HUES48 (cell line): ENCODE measurements around the gene RPGR.

Experiments
- H3K27ac ChIP-seq: one replicate; pipeline ENCODE4 v1.7.0; 2013; ENCODE audit warnings: low read depth, low read length, inconsistent platforms
- H3K27me3 ChIP-seq: 2 replicates; pipeline ENCODE4 v1.6.1; 2013; ENCODE audit warnings: mild to moderate bottlenecking, low read length; ENCODE audit not compliant: control insufficient read depth, insufficient read depth
- H3K36me3 ChIP-seq: 2 replicates; pipeline ENCODE4 v1.6.1; 2013; ENCODE audit warnings: low read length; ENCODE audit not compliant: control insufficient read depth, insufficient read depth
- H3K4me1 ChIP-seq: 2 replicates; pipeline ENCODE4 v1.6.1; 2013; ENCODE audit warnings: mild to moderate bottlenecking, low read length; ENCODE audit not compliant: control insufficient read depth, insufficient read depth
- H3K4me3 ChIP-seq: 2 replicates; pipeline ENCODE4 v1.5.1; 2013; ENCODE audit warnings: mild to moderate bottlenecking, low read depth, low read length
- H3K9ac ChIP-seq: 2 replicates; pipeline ENCODE4 v1.6.1; 2013; ENCODE audit warnings: mild to moderate bottlenecking, low read depth, low read length, moderate library complexity
- H3K9me3 ChIP-seq: 2 replicates; pipeline ENCODE4 v1.6.1; 2013; ENCODE audit warnings: low read length; ENCODE audit not compliant: control insufficient read depth, insufficient read depth

Gene RPGR

GRCh38 chrX:38262715-38263620 is 64.3 kb downstream of the RPGR start:
- H3K36me3 ChIP-seq: no peaks in the 10 kb centered on the region
- H3K27ac ChIP-seq: no peak overlapping the region
- H3K4me3 ChIP-seq: no peak overlapping the region
- no peak overlapping the region for H3K9ac ChIP-seq
- no peaks in the 10 kb centered on the region for H3K27me3 ChIP-seq
- no peaks in the 10 kb centered on the region for H3K4me1 ChIP-seq
- H3K9me3 ChIP-seq: no peaks in the 10 kb centered on the region

DNA sequence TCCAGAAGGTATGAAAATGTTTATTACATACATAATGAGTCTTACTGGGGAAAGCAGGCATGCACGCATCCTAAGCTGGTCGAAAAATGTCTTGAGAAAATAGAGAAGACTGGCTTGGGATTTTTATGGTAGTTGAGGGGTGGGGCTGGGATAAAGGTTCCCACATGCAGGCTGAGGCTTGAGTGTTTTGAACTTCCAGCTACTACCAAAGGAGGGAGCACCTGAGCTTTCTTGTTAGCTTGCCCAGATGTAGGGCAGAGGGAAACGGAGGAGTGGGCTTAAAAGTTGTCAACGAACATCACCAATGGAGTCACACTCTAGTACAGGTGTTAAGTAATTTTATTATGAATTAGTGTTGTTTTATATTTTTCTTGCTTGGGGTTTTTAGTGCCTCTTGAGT is 67.1 kb downstream of the RPGR start:
- no peak overlapping the region for H3K4me3 ChIP-seq
- no peaks in the 10 kb centered on the region for H3K27me3 ChIP-seq
- no peak overlapping the region for H3K27ac ChIP-seq
- H3K9ac ChIP-seq: no peak overlapping the region
- no peaks in the 10 kb centered on the region for H3K36me3 ChIP-seq
- no peaks in the 10 kb centered on the region for H3K4me1 ChIP-seq
- no peaks in the 10 kb centered on the region for H3K9me3 ChIP-seq

DNA sequence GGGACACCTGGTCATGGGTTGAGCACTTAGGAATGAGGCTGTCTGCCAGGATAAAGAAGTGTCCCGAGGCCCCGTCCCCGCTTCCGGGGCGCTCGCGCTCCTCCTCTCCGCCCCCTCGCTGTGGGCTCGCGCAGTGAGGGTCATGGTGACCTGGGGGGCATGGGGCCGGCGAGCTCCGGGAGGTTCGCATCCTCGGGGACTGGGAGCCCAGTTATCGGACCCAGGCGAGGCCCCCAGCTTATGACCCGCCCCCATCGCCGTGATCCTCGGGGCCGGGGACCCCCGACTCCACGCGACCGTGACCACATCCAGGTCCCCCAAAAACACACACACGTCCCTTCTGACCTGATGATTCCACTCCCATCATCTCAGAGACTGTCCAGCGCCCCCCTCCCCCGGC is 71.3 kb downstream of the RPGR start:
- H3K27me3 ChIP-seq: no peaks in the 10 kb centered on the region
- H3K9me3 ChIP-seq: no peaks in the 10 kb centered on the region
- H3K9ac ChIP-seq: no peak overlapping the region
- H3K36me3 ChIP-seq: no peaks in the 10 kb centered on the region
- no peak overlapping the region for H3K27ac ChIP-seq
- H3K4me3 ChIP-seq: no peak overlapping the region
- no peaks in the 10 kb centered on the region for H3K4me1 ChIP-seq

GRCh38 chrX:38249965-38250364 is 77.3 kb downstream of the RPGR start:
- Histone ChIP-seq H3K27me3 (no peaks in the 10 kb centered on the region), H3K4me1 (no peaks in the 10 kb centered on the region), H3K9ac (no peak overlapping the region), H3K36me3 (no peaks in the 10 kb centered on the region), H3K9me3 (no peaks in the 10 kb centered on the region), H3K27ac (no peak overlapping the region), H3K4me3 (no peak overlapping the region)

DNA sequence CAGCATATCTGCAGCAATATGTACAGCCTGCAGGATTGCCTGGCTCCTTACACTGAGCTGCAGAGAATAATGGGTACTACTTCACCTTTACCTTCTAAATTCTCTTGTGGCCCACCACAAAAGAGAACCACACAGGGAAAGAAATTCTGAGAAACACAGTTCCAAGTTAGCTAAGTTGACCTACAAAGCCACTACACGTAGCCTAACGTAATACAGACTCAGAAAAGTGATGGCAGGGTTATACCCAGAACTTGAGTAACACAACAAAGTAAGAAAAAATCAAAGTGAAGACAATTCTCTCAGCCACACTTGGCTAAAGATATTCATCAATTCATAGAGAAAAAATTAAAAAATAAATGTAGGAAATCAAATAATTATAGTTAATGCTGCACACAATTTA is 80.3 kb downstream of the RPGR start:
- H3K27ac ChIP-seq: no peak overlapping the region

GRCh38 chrX:38240541-38240940 is 86.8 kb downstream of the RPGR start:
- Histone ChIP-seq H3K27me3 (0 out of 2 replicates have a peak, but pooled peaks cover 4% of the 10 kb centered on the region), H3K9ac (no peak overlapping the region), H3K27ac (no peak overlapping the region), H3K4me3 (no peak overlapping the region), H3K4me1 (no peaks in the 10 kb centered on the region), H3K36me3 (no peaks in the 10 kb centered on the region), H3K9me3 (no peaks in the 10 kb centered on the region)

More for the DNA sequence above, 80.3 kb downstream of the RPGR start:
- H3K4me1 ChIP-seq: no peaks in the 10 kb centered on the region
- H3K4me3 ChIP-seq: no peak overlapping the region
- no peaks in the 10 kb centered on the region for H3K36me3 ChIP-seq
- no peaks in the 10 kb centered on the region for H3K9me3 ChIP-seq
- no peak overlapping the region for H3K9ac ChIP-seq
- no peaks in the 10 kb centered on the region for H3K27me3 ChIP-seq

DNA sequence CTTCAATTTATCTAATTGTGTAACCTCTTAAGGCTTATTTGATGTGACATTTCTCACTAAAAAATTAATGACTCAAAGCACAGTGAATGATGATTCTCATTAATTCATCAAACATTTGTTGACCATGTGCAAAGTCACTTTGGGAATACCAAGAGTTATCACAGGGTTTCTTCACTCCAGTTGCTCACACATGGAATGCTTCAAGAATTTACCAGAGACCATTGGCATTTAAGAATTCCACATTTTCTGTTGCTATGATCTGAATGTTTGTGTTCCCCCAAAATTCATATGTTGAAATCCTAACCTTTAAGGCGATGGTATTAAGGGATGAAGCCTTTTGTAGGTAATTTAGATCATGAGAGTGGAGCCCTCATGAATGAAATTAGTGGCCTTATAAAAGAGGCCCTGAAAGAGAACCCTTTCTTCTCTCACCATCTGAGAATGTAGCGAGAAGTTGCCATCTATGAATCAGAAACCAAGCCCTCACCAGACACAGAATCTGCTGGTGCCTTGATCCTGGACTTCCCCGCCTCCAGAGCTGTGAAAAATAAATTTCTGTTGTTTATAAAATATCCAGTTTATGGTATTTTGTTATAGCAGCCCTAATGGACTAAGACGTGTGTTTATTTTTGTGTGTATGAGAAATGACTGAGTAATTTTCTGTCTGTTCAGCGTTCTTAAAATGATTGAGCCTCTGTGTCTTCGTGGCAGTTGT is 90.3 kb downstream of the RPGR start:
- 0 out of 2 replicates have a peak, but pooled peaks cover 4% of the 10 kb centered on the region for H3K27me3 ChIP-seq
- no peak overlapping the region for H3K4me3 ChIP-seq
- no peaks in the 10 kb centered on the region for H3K9me3 ChIP-seq
- peaks cover 9% of the 10 kb centered on the region for H3K4me1 ChIP-seq
- no peak overlapping the region for H3K9ac ChIP-seq
- no peak overlapping the region for H3K27ac ChIP-seq
- H3K36me3 ChIP-seq: no peaks in the 10 kb centered on the region

DNA sequence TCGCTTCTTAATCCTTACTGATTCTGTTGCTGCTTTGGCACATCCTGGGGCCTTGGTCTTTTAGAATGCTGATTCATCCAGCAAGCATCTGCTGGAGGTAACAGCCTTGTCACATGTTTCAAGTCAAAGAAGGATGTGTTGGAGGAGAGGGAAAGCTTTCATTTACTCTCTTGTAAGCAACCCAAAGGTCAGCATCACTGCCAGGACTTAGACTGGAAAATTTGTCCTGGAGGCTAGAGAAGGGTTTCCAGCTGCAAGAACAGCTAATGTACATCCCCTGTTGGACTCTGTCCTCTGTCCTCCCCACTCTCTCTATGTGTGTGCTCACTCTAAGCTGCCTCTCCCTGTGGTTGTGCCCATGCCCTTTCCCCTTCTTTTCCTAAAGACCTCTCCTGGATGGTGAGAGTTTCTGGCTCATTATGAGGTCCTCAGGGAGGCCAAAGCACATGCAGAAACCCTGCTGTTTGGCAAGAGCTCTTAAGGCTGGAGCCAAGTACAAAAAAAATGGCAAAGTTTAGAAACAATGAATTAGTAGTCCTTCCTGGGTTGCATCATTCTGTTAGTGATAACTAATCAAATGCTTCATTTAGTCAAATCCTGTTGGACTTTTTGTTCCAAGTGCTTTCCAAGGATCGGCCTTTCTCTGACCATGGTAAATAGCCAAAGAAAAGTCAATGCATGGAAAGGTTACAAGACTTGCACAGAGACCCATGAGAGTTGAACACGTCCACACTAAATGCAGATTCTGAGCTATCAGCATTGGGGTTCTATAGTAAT is 93.2 kb downstream of the RPGR start:
- Histone ChIP-seq H3K4me1 (peaks cover 9% of the 10 kb centered on the region), H3K27ac (no peak overlapping the region), H3K27me3 (0 out of 2 replicates have a peak, but pooled peaks cover 4% of the 10 kb centered on the region), H3K4me3 (no peak overlapping the region), H3K9ac (no peak overlapping the region), H3K36me3 (no peaks in the 10 kb centered on the region), H3K9me3 (no peaks in the 10 kb centered on the region)

GRCh38 chrX:38232079-38232686 is 95.1 kb downstream of the RPGR start:
- Histone ChIP-seq H3K9ac (no peak overlapping the region), H3K4me3 (no peak overlapping the region), H3K27ac (no peak overlapping the region), H3K36me3 (no peaks in the 10 kb centered on the region), H3K9me3 (no peaks in the 10 kb centered on the region), H3K27me3 (no peaks in the 10 kb centered on the region), H3K4me1 (peaks cover 9% of the 10 kb centered on the region)

GRCh38 chrX:38225093-38225492 is 102.2 kb downstream of the RPGR start:
- peaks cover 39% of the 10 kb centered on the region for H3K27me3 ChIP-seq
- no peak overlapping the region for H3K9ac ChIP-seq
- no peak overlapping the region for H3K4me3 ChIP-seq
- H3K4me1 ChIP-seq: peaks cover 12% of the 10 kb centered on the region
- H3K36me3 ChIP-seq: no peaks in the 10 kb centered on the region
- H3K9me3 ChIP-seq: no peaks in the 10 kb centered on the region
- H3K27ac ChIP-seq: no peak overlapping the region
